HepG2 (cell line): ENCODE results near the gene STK25. TPM values are rescaled to one million over a fixed set of nuclear protein-coding genes. Genes with fewer than 3 reads are reported as not detected.

Experiments used
- ARID4A ChIP-seq: sonication (generic); formaldehyde crosslinking; IDR thresholded peaks from 2 replicates; pipeline ENCODE4 v1.5.0; 2020; ENCODE audit warnings: mild to moderate bottlenecking, missing genetic modification reagents, borderline replicate concordance
- EED ChIP-seq: sonication (generic); formaldehyde crosslinking; IDR thresholded peaks from 2 replicates; pipeline ENCODE4 v1.5.0; 2020; ENCODE audit warnings: mild to moderate bottlenecking, missing genetic modification reagents
- FOXO1 ChIP-seq: sonication (generic); formaldehyde crosslinking; IDR thresholded peaks from 2 replicates; pipeline ENCODE4 v1.4.0; 2020; ENCODE audit warnings: missing genetic modification reagents
- HNF4A ChIP-seq: sonication (generic); formaldehyde crosslinking; IDR thresholded peaks from 2 replicates; pipeline ENCODE4 v1.4.0; 2020; ENCODE audit warnings: missing genetic modification reagents
- KAT7 ChIP-seq: IDR thresholded peaks from 2 replicates; pipeline ENCODE4 v1.6.1; 2018; ENCODE audit warnings: borderline replicate concordance, missing compliant biosample characterization
- LBX2 ChIP-seq: sonication (generic); formaldehyde crosslinking; IDR thresholded peaks from 2 replicates; pipeline ENCODE4 v1.5.0; 2020; ENCODE audit warnings: missing genetic modification reagents, mild to moderate bottlenecking, borderline replicate concordance
- NFYB ChIP-seq: sonication (generic); formaldehyde crosslinking; IDR thresholded peaks from 2 replicates; pipeline ENCODE4 v1.4.0; 2020; ENCODE audit warnings: missing genetic modification reagents
- NONO ChIP-seq, 2 experiments: fragments of 450-650 bp in 1 of 2; sonication (generic) in 1 of 2; formaldehyde crosslinking in 1 of 2; IDR thresholded peaks in 1 of 2; conservative IDR thresholded peaks in 1 of 2; 2 replicates each; pipeline versions ENCODE4 v1.6.1 to v1.8.0; 2017 to 2022; ENCODE audit warnings: mild to moderate bottlenecking in 1 of 2, missing genetic modification reagents in 1 of 2, moderate library complexity in 1 of 2
- PAWR ChIP-seq: sonication (generic); formaldehyde crosslinking; IDR thresholded peaks from 2 replicates; pipeline ENCODE4 v1.4.0; 2020; ENCODE audit warnings: missing genetic modification reagents, mild to moderate bottlenecking, borderline replicate concordance
- PHF20 ChIP-seq: sonication (generic); formaldehyde crosslinking; IDR thresholded peaks from 2 replicates; pipeline ENCODE4 v1.5.0; 2020; ENCODE audit warnings: mild to moderate bottlenecking, missing genetic modification reagents
- PRDM4 ChIP-seq: sonication (generic); formaldehyde crosslinking; IDR thresholded peaks from 2 replicates; pipeline ENCODE4 v1.9.0; 2021; ENCODE audit warnings: missing genetic modification reagents, borderline replicate concordance
- RARG ChIP-seq: sonication (generic); formaldehyde crosslinking; IDR thresholded peaks from 2 replicates; pipeline ENCODE4 v1.4.0; 2020; ENCODE audit warnings: low read depth, mild to moderate bottlenecking, missing genetic modification reagents
- RNF2 ChIP-seq: fragments of 450-650 bp; conservative IDR thresholded peaks from 2 replicates; pipeline ENCODE4 v1.6.1; 2016; ENCODE audit warnings: low read depth
- TBL1XR1 ChIP-seq: fragments of 150-350 bp; IDR thresholded peaks from 2 replicates; pipeline ENCODE4 v1.6.1; 2014; ENCODE audit warnings: borderline replicate concordance, low read length; ENCODE audit not compliant: partially characterized antibody
- TGIF2 ChIP-seq: IDR thresholded peaks from 2 replicates; pipeline ENCODE4 v1.6.1; 2016; ENCODE audit warnings: control low read depth, missing compliant biosample characterization
- TRIM24 ChIP-seq: sonication (generic); formaldehyde crosslinking; IDR thresholded peaks from 2 replicates; pipeline ENCODE4 v1.8.0; 2022; ENCODE audit warnings: mild to moderate bottlenecking, missing genetic modification reagents
- ZFP62 ChIP-seq: sonication (generic); formaldehyde crosslinking; IDR thresholded peaks from 2 replicates; pipeline ENCODE4 v1.4.0; 2020; ENCODE audit warnings: missing genetic modification reagents
- ZFY ChIP-seq: sonication (generic); formaldehyde crosslinking; IDR thresholded peaks from 2 replicates; pipeline ENCODE4 v1.4.0; 2020; ENCODE audit warnings: missing genetic modification reagents
- ZNF547 ChIP-seq: sonication (generic); formaldehyde crosslinking; IDR thresholded peaks from 2 replicates; pipeline ENCODE4 v1.5.1; 2020; ENCODE audit warnings: mild to moderate bottlenecking, missing genetic modification reagents
- ZNF552 ChIP-seq: sonication (generic); formaldehyde crosslinking; IDR thresholded peaks from 2 replicates; pipeline ENCODE4 v1.9.0; 2022; ENCODE audit warnings: missing genetic modification reagents, mild to moderate bottlenecking, borderline replicate concordance
- ZNF709 ChIP-seq: sonication (generic); formaldehyde crosslinking; IDR thresholded peaks from 2 replicates; pipeline ENCODE4 v1.5.0; 2020; ENCODE audit warnings: mild to moderate bottlenecking, missing genetic modification reagents
- ZNF772 ChIP-seq: sonication (generic); formaldehyde crosslinking; IDR thresholded peaks from 2 replicates; pipeline ENCODE4 v1.5.0; 2020; ENCODE audit warnings: mild to moderate bottlenecking, missing genetic modification reagents
- ZNF773 ChIP-seq: sonication (generic); formaldehyde crosslinking; IDR thresholded peaks from 2 replicates; pipeline ENCODE4 v1.4.0; 2020; ENCODE audit warnings: missing genetic modification reagents, borderline replicate concordance
- ZNF839 ChIP-seq: sonication (generic); formaldehyde crosslinking; IDR thresholded peaks from 2 replicates; pipeline ENCODE4 v1.4.0; 2020; ENCODE audit warnings: missing genetic modification reagents, mild to moderate bottlenecking, borderline replicate concordance
- polyA plus RNA-seq, 8 experiments: library from polyadenylated mRNA; depleted of rRNA in 3 of 8; stranded (reverse) in 7 of 8; unstranded in 1 of 8; fragments of >200 nt; fragmentation: Illumina TruSeq in 4 of 8; extraction: Trizol in 4 of 8; gene quantifications; 2 replicates each; pipeline versions ENCODE4 v1.2.1 to v1.2.3, GENCODE V29; 2011 to 2016; ENCODE audit warnings: low read depth in 4 of 8, missing spikeins in 1 of 8, mixed read lengths in 1 of 8; ENCODE audit not compliant: insufficient read depth in 1 of 8
- total RNA-seq, 5 experiments: library from RNA; depleted of rRNA; stranded (reverse); fragments of >200 nt; fragmentation: Illumina TruSeq; extraction: Trizol; gene quantifications; 2 replicates each; pipeline ENCODE4 v1.2.3, GENCODE V29; 2016; ENCODE audit warnings: low read depth in 1 of 5

Gene STK25
- total and polyA plus RNA-seq, 2 of the 13 experiments (the other 11 are each of a cell fraction or from before 2014, with no cell fraction given) = 177 to 481 TPM

GRCh38 chr2:241551998-241552737, 43.8 kb upstream of the STK25 start (continued):
- TF ChIP-seq ARID4A (CRISPR knock-in tag) (no peak), KAT7 (CRISPR knock-in tag) (no peak), PAWR (CRISPR knock-in tag) (0 out of 2 replicates have a peak, but pooled peaks have one; percentile 38), FOXO1 (CRISPR knock-in tag) (no peak), RNF2 (no peak), NONO (IDR thresholded peaks at IDR 0.05) (no peak), NONO (CRISPR knock-in tag; conservative IDR thresholded peaks at IDR 0.05) (peak; percentile 90), TBL1XR1 (no peak), ZNF839 (CRISPR knock-in tag) (peak; percentile 17; the same call in 1 of the 2 replicates), ZNF552 (no peak), TGIF2 (no peak), ZNF547 (peak; percentile 84; the same call in 1 of the 2 replicates), ZFP62 (CRISPR knock-in tag) (no peak), LBX2 (CRISPR knock-in tag) (0 out of 2 replicates have a peak, but pooled peaks have one; percentile 62), EED (CRISPR knock-in tag) (no peak), TRIM24 (CRISPR knock-in tag) (no peak), ZFY (peak; percentile 15; the same call in 1 of the 2 replicates), HNF4A (no peak), PHF20 (CRISPR knock-in tag) (no peak), ZNF773 (CRISPR knock-in tag) (no peak), ZNF709 (CRISPR knock-in tag) (no peak; the same call in 1 of the 2 replicates), PRDM4 (CRISPR knock-in tag) (no peak), ZNF772 (CRISPR knock-in tag) (peak; percentile 19; the same call in 1 of the 2 replicates), RARG (CRISPR knock-in tag) (no peak), NFYB (CRISPR knock-in tag) (peak; percentile 68)
